CD4-positive, alpha-beta T cell treated with Interleukin-15 for 1 hour (primary cell): Measurements from ENCODE around the gene ZNF134.

Experiments used
- DNase-seq: peaks from one replicate; pipeline ENCODE4 v3.0.0-alpha.2; 2020

ZNF134 gene

DNA sequence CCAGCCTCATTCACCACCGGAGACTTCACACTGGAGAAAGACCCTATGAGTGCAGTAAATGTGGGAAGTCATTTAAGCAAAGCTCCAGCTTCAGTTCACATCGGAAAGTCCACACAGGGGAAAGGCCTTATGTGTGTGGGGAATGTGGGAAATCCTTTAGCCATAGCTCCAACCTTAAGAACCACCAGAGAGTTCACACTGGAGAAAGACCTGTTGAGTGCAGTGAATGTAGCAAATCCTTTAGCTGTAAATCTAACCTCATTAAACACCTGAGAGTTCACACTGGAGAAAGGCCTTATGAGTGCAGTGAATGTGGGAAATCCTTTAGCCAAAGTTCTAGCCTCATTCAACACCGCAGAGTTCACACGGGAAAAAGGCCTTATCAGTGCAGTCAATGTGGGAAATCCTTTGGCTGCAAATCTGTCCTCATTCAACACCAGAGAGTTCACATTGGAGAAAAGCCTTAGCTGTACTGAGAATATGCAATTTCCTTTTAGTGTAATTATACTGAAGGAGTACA is 27.7 kb downstream of the ZNF134 start:
- no peak for DNase-seq

DNA sequence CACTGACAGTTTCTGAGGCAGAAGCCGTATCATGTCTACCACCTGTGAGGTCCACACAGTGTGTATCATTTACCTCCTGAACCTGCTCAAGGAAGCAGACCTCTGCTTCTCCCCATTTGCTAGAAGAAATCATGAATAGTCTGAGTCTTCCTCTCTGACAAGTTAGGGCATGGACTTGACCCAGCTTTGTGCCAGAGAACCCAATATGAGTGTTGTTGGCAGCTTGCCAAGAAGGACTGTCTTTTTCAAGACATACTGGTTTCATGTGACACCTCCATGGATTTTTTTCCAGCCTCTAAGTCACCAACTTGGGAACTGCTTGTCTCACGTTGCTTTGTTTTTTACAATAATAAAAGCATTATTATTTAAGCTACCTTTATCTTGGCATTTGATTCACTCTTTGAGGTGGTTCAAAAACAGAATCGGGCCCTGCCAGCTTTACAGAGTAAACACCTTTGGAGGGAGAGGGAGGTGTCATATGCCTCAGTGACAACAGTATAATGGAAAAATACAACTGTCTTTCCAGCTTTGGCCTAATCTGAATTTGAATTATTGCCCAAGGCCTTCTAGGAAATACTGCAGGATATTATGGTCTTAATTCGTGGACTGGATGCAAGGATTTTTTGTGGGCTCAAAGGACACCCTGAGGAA is 28.5 kb downstream of the ZNF134 start:
- DNase-seq = no peak

DNA sequence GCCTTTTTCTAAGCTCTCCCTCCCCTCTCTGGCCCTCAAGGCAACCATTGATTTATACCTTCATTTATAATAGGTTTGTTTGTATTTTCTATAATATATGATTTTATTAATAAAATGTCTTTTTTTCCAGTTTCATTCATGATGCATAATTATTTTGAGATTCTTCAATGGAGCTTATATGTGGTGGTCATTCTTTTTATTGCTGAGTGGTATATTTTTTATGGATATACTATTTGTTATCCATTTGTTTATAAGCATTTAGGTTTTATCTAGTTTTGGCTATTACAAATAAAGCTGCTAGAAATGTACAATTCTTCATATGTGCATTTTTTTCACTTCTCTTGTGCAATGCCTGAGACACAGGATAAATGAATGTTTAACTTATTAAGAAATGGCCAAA is 29.7 kb downstream of the ZNF134 start:
- no peak for DNase-seq

DNA sequence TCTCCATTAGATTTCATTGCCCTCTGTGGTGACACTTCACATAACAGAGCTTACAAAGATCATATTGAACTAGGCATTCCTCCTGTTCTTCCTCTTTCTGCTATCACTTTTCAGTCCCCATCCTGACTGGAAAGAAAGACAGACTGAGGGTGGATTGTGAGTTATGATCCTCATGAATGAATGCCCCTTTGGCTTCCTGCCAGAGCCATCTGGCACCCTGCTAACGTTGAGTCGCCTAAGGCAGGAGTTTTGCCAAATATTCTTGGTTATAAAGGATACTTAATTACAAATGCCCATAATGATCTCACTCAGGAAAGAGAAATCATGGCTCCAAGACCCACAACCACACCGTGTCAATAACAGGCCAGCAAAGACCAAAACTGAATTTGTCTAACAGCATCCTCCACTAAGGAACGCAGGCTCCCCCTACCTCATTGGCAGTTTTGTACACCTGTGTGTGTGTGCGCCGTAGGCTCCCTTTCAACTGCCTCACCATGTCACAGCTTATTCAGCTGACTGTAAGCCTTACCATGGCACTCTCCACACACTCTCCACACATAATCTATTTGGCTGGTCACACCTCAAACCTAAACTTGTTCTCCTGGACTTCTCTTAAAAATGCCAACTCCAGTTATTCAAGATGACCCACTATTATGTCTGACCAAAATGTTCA is 34.4 kb downstream of the ZNF134 start:
- no peak for DNase-seq

DNA sequence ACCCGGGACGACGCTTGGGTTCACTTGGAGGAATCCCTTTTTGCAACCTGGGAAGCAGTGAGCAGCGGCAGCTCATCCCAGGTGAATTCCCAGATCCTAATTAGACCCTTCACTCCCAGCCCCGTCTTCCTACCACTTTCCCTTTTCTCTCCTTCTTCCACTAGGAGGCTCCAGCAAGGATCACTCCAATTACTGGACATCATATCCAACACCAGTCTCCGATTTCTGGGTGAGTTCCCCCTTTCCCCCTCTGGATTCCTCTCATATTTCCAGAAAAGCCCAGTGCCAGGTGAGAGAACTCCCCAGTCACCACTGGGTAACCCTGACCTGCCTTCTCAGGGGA is 37.6 kb downstream of the ZNF134 start:
- DNase-seq = no peak

DNA sequence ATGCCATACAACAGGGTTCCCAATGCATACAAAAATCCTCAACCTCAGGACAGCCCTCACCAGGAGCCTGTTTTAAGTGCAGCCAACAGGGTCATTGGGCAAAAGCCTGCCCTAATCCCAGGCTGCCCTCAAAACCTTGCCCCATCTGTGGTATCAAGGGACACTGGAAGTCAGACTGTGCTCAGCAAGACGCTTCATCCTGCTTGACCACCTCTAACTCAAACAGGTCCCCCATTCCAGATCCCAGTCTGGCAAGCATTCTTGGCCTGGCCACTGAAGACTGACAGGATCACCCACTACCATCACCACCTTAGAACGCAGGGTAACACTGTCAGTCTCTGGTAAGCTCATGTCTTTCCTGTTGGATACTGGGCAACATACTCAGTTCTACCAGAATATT is 39.6 kb downstream of the ZNF134 start:
- no peak for DNase-seq

DNA sequence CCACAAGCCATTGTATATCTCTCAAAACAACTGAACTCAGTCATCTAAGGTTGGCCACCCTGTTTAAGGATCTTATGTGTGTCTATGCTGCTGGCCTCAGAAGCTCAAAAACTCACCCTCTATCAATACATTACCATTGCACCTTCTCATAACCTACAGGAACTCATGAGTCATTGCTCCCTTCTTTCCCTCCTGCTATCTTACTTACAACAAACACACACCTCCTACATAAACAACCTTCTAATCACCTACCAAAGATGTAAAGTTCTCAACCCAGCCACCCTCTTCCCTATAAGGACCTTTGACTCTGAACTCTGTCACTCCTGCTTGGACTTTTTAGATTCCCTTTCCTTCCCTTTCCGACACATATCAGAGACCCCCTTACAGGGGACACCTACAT is 41.4 kb downstream of the ZNF134 start:
- DNase-seq = no peak

DNA sequence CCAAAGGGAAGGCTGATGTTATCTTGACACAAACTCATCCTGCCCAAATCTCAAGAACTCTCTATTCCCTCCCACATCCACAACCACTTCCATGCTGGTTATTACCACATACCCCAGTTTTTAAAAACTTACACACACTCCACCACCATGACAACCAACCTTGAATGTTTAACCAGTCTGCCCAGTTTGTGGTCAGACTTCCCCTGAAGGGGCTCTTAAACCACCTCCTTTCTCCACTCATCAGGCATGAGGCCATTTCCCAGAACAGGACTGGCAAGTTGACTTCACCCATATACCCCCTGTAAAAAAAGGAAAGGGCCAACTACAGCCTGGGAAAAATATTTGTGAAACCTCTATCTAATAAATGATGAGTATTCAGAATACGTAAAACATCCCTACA is 42.3 kb downstream of the ZNF134 start:
- no peak for DNase-seq

DNA sequence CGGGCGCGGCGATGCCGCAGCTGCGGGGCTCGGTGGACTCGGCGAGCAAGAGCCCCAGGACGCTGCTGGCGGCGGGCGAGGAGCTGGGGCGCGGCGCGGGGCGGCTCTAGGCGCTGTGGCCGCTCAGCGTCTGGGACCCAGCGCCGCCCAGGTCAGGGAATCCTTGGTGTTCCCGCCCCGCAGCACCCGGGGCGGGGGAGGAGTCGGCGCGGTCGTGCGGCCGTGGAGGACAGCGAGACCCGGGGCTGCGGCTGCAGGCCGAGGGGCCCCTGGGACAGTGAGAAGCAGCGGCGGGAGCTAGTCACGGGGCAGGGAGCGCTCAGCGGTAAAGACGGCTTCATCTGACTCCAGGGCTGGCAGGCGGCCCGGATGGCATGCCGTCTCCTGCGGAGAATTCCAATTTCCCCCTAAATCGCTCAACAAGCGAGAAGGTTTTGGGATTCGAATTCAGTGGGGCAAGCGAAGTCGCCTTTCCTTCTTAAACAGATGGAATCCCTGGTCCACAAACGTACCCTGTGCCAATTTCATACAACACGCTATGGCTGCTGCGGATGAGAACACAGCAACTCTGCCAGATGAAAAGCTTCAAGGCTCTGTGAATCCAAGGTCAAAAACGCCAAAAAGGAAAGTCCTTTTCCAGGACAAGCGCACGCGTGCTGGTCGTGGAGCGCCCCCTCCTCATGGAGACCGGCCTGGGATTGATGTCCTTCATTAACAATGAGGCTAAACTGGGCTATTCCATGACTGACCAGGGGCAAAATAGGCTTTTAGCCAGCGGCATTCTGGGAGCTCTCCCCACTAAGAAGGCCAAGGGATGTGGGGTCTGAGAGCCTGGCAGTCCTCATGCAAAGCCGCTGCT is 50.5 kb downstream of the ZNF134 start:
- no peak for DNase-seq

DNA sequence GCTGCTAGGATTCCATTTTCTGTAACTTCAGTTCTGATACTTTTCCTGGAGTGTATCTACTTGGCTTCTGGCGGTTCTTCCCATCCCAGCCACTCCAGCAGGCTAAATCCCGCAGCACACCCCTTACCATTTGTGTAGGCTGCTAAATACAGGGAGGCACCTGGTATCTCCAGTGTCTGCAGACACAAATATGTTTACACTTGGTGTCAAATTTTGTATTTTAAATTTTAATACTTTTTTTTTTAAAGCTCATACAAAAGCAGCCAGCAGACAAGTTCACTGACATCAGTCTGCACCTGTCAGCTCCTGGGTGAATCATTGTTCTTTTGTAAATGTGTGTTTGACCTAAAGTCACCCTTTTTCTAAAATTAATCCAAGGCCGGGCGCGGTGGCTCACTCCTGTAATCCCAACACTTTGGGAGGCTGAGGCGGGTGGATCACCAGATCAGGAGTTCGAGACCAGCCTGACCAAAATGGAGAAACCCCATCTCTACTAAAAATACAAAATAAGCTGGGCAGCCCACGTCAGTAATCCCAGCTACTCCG is 51.3 kb downstream of the ZNF134 start:
- DNase-seq = no peak

DNA sequence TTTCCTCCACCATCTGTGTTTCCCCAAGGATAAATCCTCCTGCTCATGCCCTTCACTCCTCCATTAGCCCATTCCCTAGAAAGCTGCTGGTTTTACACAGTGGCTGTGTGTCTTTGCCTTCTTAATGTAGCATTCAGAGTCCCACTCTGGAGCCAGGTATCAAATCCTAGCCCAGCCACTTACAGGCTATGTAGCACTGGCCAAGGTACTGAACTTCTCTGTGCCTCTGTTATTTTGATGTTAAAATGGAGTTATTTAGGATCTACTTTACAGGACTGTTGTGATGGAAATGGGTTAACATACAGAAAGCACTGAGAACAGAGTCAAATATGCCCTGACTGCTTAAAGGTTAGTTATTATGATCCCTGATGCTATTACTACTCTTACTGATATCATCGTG is 53.2 kb downstream of the ZNF134 start:
- no peak for DNase-seq

DNA sequence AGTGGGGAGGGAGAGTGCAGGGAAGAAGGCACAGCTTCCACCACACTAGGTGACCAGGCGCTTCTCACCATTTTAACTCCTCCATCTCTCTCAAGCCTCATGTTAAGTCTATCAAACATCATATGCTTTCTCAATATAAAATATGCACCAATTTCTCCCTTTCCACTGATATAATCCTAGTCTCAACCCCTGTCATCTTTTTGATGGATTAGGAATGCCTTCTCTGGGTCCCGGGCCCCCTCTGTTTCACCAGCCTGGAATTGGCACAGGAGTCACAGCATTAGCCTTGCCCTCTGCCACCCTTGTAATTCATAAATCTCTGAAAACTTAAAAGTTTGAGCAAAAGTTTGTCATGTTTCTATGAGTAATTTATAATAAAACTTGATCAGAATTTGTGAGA is 54.6 kb downstream of the ZNF134 start, which contains the start of gene ZSCAN4:
TSS of gene ZSCAN4 (plus strand) at position 301 of the 400 bp plus-strand sequence. CDS start 7,211 bp downstream, outside the sequence.
- DNase-seq = no peak

DNA sequence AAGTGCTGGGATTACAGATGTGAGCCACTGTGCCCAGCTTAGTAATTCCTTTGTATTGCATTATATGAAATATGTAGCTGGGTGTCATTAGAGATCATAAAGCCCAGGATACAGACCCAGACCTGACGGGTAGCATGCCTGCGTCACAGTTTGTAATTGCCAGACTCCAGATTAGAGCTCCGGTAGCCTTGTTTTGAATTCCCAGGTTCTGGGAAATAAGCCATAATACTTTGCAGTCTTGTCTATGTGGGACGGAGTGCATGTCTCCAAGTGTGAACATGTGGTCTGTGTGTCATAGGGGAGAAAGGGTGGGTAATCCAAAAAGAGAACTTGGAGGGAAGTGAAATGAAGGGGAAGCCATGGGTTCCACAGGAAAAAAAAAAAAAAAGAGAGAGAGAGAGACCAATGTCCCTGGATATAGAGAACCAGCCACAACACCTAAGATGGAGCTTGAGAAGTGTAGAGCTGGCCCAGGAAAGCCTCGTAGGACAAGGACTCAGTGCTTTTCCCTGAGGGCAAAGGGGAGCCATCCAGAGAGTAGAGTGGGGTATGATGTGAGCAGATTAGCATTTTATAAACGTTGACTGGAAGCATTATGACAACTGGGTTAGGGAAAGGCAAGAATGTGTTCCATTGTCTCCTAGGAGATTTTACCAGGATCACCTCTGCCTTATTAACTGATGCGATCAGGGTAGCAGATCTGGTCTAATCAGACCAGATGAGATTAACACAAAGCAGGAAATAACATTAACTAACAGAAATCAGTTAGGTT is 57.3 kb downstream of the ZNF134 start:
- no peak for DNase-seq

DNA sequence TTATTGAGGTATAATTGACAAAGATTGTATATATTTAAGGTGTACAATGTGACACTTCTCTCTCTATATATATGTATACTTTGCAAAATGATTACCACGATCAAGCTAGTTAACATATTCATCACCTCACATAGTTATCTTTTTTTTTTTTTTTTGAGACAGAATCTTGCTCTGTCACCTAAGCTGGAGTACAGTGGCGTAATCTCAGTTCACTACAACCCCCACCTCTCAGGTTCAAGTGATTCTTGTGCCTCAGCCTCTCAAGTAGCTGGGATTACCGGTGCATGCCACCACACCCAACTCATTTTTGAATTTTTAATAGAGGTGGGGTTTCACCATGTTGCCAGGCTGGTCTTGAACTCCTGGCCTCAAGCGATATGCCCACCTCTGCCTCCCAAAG is 58.4 kb downstream of the ZNF134 start:
- DNase-seq = no peak
